ENCODE results near the gene ABCD4. TPM values are rescaled to one million over a fixed set of nuclear protein-coding genes. Genes with fewer than 3 reads are reported as not detected.

Gene ABCD4
- polyA plus RNA-seq, 4 donors, result 31.1 to 138 (median 51.7) TPM

DNA sequence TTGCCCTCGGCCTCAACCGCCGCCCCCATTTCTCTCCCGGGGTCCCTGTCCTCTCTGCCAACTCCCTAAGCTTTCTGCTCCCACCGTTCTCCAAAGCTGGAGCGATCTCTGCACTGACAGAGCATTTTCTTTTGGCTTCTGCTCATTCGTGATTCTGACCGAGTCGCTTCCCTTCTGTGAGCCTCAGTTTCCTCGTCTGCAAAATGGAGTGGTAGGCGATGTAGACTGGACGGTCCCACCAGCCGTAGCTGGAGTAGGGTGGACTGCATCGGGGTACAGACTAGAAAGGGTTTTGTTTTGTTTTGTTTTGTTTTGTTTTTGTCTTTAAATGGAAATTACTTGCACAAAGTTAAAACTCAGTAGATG, 61.1 kb downstream of the ABCD4 start:
- H3K36me3 ChIP-seq (ENCODE audit: control insufficient read depth in 3 of 3, insufficient read depth in 2 of 3, low read depth in 1 of 3, low read length in 3 of 3), result no peaks in the 10 kb centered on the region
- no peak overlapping the region for H3K27ac ChIP-seq (ENCODE audit: low read depth in 1 of 3, low read length in 2 of 3)
- FAIRE-seq (no peak), DNase-seq (peak in 1 of 2 donors; percentile 25)
- WGBS, 3 donors, result 9 to 13% (median 9%) methylated on average over 14 of the region's 14 CpGs
- H3K27me3 ChIP-seq (ENCODE audit: control insufficient read depth in 3 of 3, insufficient read depth in 3 of 3, low read length in 3 of 3), result peaks cover 5 to 99% (median 62%) of the 10 kb centered on the region in 3 donors
- no peak overlapping the region for H3K4me3 ChIP-seq (ENCODE audit: low read depth in 1 of 3, low read length in 3 of 3)
- peaks cover 0 to 12% (median 2%) of the 10 kb centered on the region in 3 donors for H3K4me1 ChIP-seq (ENCODE audit: control insufficient read depth in 3 of 3, insufficient read depth in 2 of 3, low read depth in 1 of 3, low read length in 2 of 3)
- H3K9me3 ChIP-seq (ENCODE audit: control insufficient read depth in 2 of 2, insufficient read depth in 1 of 2, low read depth in 1 of 2, low read length in 1 of 2), result peaks cover 0 to 2% of the 10 kb centered on the region in 2 donors

- 2 to 5% (median 3%) methylated on average over 63 to 80 of the region's 80 CpGs for WGBS, 3 donors
- Histone ChIP-seq H3K4me1 (ENCODE audit: control insufficient read depth in 3 of 3, insufficient read depth in 2 of 3, low read depth in 1 of 3, low read length in 2 of 3) (peaks cover 0 to 12% (median 2%) of the 10 kb centered on the region in 3 donors), H3K4me3 (ENCODE audit: low read depth in 1 of 3, low read length in 3 of 3) (peak overlapping the region in 1 of 3 donors; percentile 21), H3K27ac (ENCODE audit: low read depth in 1 of 3, low read length in 2 of 3) (no peak overlapping the region), H3K36me3 (ENCODE audit: control insufficient read depth in 3 of 3, insufficient read depth in 2 of 3, low read depth in 1 of 3, low read length in 3 of 3) (no peaks in the 10 kb centered on the region), H3K9me3 (ENCODE audit: control insufficient read depth in 2 of 2, insufficient read depth in 1 of 2, low read depth in 1 of 2, low read length in 1 of 2) (peaks cover 0 to 2% of the 10 kb centered on the region in 2 donors), H3K27me3 (ENCODE audit: control insufficient read depth in 3 of 3, insufficient read depth in 3 of 3, low read length in 3 of 3) (peaks cover 5 to 98% (median 60%) of the 10 kb centered on the region in 3 donors)
- DNase-seq (peak in 1 of 2 donors; percentile 50), FAIRE-seq (no peak)
Measured at GRCh38 chr14:74240794-74241651, 61.7 kb downstream of the ABCD4 start.

- Histone ChIP-seq H3K4me3 (ENCODE audit: low read depth in 1 of 3, low read length in 3 of 3) (peak overlapping the region in 1 of 3 donors; percentile 21), H3K27ac (ENCODE audit: low read depth in 1 of 3, low read length in 2 of 3) (no peak overlapping the region), H3K9me3 (ENCODE audit: control insufficient read depth in 2 of 2, insufficient read depth in 1 of 2, low read depth in 1 of 2, low read length in 1 of 2) (peaks cover 0 to 2% of the 10 kb centered on the region in 2 donors), H3K36me3 (ENCODE audit: control insufficient read depth in 3 of 3, insufficient read depth in 2 of 3, low read depth in 1 of 3, low read length in 3 of 3) (no peaks in the 10 kb centered on the region), H3K4me1 (ENCODE audit: control insufficient read depth in 3 of 3, insufficient read depth in 2 of 3, low read depth in 1 of 3, low read length in 2 of 3) (peaks cover 0 to 12% (median 2%) of the 10 kb centered on the region in 3 donors), H3K27me3 (ENCODE audit: control insufficient read depth in 3 of 3, insufficient read depth in 3 of 3, low read length in 3 of 3) (peaks cover 5 to 95% (median 54%) of the 10 kb centered on the region in 3 donors)
- FAIRE-seq, result no peak
- peak in 1 of 2 donors; percentile 48 for DNase-seq
- 3 to 7% (median 4%) methylated on average over 71 to 94 of the region's 94 CpGs for WGBS, 3 donors
Measured at GRCh38 chr14:74239848-74240793, 62.6 kb downstream of the ABCD4 start.

DNA sequence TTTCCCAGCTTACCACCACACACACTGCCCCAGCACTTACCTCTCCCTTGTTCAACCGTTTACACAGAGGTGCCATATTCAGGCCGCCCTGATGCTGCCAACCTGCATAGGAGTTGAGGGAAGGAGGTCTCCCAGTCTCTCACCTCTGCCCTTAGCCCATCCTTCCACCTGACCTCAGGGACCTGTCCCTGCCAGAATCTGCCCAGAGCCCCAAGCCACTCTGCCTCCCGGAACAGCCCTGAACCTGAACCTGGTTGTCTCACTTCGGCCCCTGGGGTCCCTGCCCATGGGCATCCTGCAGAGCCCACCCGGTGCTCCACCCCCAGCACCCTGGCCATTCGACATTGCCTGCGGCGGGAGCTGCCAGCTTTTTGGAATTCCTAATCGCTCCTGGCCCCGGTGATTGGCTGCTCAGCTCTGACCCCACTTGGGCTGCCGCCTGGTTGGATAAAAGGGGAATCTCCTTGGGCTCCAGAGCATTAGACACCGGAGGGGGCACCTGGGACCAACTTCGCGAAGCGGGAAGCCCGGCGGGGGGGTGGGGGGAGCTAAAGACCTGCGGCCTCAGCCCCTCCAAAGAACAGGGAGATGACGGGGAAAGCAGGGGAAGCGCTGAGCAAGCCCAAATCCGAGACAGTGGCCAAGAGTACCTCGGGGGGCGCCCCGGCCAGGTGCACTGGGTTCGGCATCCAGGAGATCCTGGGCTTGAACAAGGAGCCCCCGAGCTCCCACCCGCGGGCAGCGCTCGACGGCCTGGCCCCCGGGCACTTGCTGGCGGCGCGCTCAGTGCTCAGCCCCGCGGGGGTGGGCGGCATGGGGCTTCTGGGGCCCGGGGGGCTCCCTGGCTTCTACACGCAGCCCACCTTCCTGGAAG, 63.5 kb downstream of the ABCD4 start, which contains the start of gene VSX2:
Gene VSX2 (plus strand): TSS at position 476 of the 874 bp plus-strand sequence. CDS start 113 bp downstream, at position 589.
- H3K4me3 ChIP-seq (ENCODE audit: low read depth in 1 of 3, low read length in 3 of 3), result no peak within 1 kb of the TSS
- DNase-seq (no peak), FAIRE-seq (no peak)
- WGBS, 3 donors, result 8 to 18% (median 12%) methylated on average over 35 to 40 of the region's 40 CpGs
- H3K4me1 ChIP-seq (ENCODE audit: control insufficient read depth in 3 of 3, insufficient read depth in 2 of 3, low read depth in 1 of 3, low read length in 2 of 3), result peaks cover 0 to 12% (median 2%) of the 10 kb centered on the region in 3 donors
- peaks cover 0 to 2% of the 10 kb centered on the region in 2 donors for H3K9me3 ChIP-seq (ENCODE audit: control insufficient read depth in 2 of 2, insufficient read depth in 1 of 2, low read depth in 1 of 2, low read length in 1 of 2)
- no peak within 1 kb of the TSS for H3K27ac ChIP-seq (ENCODE audit: low read depth in 1 of 3, low read length in 2 of 3)
- peaks cover 5 to 92% (median 49%) of the 10 kb centered on the region in 3 donors for H3K27me3 ChIP-seq (ENCODE audit: control insufficient read depth in 3 of 3, insufficient read depth in 3 of 3, low read length in 3 of 3)
- H3K36me3 ChIP-seq (ENCODE audit: control insufficient read depth in 3 of 3, insufficient read depth in 2 of 3, low read depth in 1 of 3, low read length in 3 of 3), result no peaks in the 10 kb centered on the region

DNA sequence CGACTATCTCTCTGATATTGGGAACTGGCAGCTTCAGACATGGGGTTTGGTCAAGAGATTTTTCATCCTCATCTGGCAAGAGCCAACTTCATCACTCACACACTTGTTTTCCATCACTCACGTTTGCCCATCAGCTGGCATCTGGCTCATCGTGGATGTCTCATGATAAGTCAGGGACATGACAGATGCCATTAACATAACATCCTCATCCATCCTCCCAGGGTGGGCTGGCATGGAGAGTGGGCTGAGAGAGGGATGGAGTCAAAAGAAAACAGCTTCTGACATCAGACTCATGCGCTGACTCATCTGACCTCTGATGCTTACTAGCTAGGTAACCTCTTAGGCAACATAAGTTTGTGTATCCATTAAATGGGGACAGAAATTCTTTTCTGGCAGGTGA, 65.3 kb downstream of the ABCD4 start:
- no peak overlapping the region for H3K27ac ChIP-seq (ENCODE audit: low read depth in 1 of 3, low read length in 2 of 3)
- DNase-seq, result no peak
- WGBS, 3 donors, result 69 to 83% (median 74%) methylated on average over 4 of the region's 4 CpGs
- H3K27me3 ChIP-seq (ENCODE audit: control insufficient read depth in 3 of 3, insufficient read depth in 3 of 3, low read length in 3 of 3), result peaks cover 5 to 77% (median 37%) of the 10 kb centered on the region in 3 donors
- H3K9me3 ChIP-seq (ENCODE audit: control insufficient read depth in 2 of 2, insufficient read depth in 1 of 2, low read depth in 1 of 2, low read length in 1 of 2), result peaks cover 0 to 2% of the 10 kb centered on the region in 2 donors
- H3K4me1 ChIP-seq (ENCODE audit: control insufficient read depth in 3 of 3, insufficient read depth in 2 of 3, low read depth in 1 of 3, low read length in 2 of 3), result peaks cover 0 to 12% (median 2%) of the 10 kb centered on the region in 3 donors
- H3K4me3 ChIP-seq (ENCODE audit: low read depth in 1 of 3, low read length in 3 of 3), result no peak overlapping the region
- no peaks in the 10 kb centered on the region for H3K36me3 ChIP-seq (ENCODE audit: control insufficient read depth in 3 of 3, insufficient read depth in 2 of 3, low read depth in 1 of 3, low read length in 3 of 3)
- FAIRE-seq, result no peak

Other genes starting within 250 kb of the ABCD4 start
- gene ALDH6A1, start 218.5 kb downstream of the ABCD4 start, polyA plus RNA-seq, result 10 to 100 TPM; 15.8 to 56.4 (median 30.5) TPM
- 10 to 100 TPM in 3 of 4 donors, 1 to 10 TPM in 1; 6.1 to 22.1 (median 11.1) TPM for gene LIN52, start 218.0 kb downstream of the ABCD4 start, polyA plus RNA-seq
- not detected for gene VSX2, start 63.5 kb downstream of the ABCD4 start, polyA plus RNA-seq
- gene VRTN, start 45.5 kb upstream of the ABCD4 start, polyA plus RNA-seq, result under 1 TPM in 2 of 4 donors, not detected in 2; 0.24 to 0.85 TPM
- gene SYNDIG1L, start 123.3 kb upstream of the ABCD4 start, polyA plus RNA-seq, result 1 to 10 TPM in 1 of 4 donors, under 1 TPM in 1, not detected in 2; 0.06 to 3.0 TPM
- gene NPC2, start 190.4 kb upstream of the ABCD4 start, polyA plus RNA-seq, result 100 to 1,000 TPM; 106 to 504 (median 209) TPM
- 10 to 100 TPM; 23.4 to 37.4 (median 27.8) TPM for gene ISCA2, start 190.8 kb upstream of the ABCD4 start, polyA plus RNA-seq